PC-9 (cell line): ENCODE results near the gene ATP7A. TPM values are rescaled to one million over a fixed set of nuclear protein-coding genes. Genes with fewer than 3 reads are reported as not detected.

ENCODE experiments used
- BruUV-seq: library from RNA; stranded (reverse); fragments of 400-500 nt; replicated peaks from 2 replicates; lab custom pipeline; 2021; lab: Mats Ljungman, UMichigan
- CTCF ChIA-PET: fragments of 300-600 bp; sonication (Branson Sonifier 250); formaldehyde crosslinking; loops from one replicate; lab custom pipeline; 2022; ENCODE audit warnings: antibody characterized with exemption; lab: Charles Lee
- POLR2A ChIA-PET: fragments of 300-600 bp; sonication (Branson Sonifier 250); formaldehyde crosslinking; loops from one replicate; lab custom pipeline; 2022; ENCODE audit warnings: antibody characterized with exemption; ENCODE audit not compliant: unreplicated experiment; lab: Charles Lee
- DNase-seq, 2 experiments: peaks; one replicate each; pipeline versions ENCODE4 v3.0.0 to v3.0.0-alpha.2; 2015 to 2022; ENCODE audit warnings: mixed read lengths in 1 of 2
- H2AFZ ChIP-seq: fragments of 200-600 bp; sonication (generic); 2 replicates; pipeline ENCODE4 v1.8.1; 2017; ENCODE audit warnings: antibody characterized with exemption
- H3F3A ChIP-seq: fragments of 200-600 bp; sonication (generic); 2 replicates; pipeline ENCODE4 v1.8.1; 2017; ENCODE audit warnings: antibody characterized with exemption, mild to moderate bottlenecking, low read depth; ENCODE audit not compliant: insufficient read depth
- H3K27ac ChIP-seq: fragments of 200-600 bp; sonication (generic); 2 replicates; pipeline ENCODE4 v1.6.1; 2016; ENCODE audit warnings: mixed run types
- H3K27me3 ChIP-seq: fragments of 200-600 bp; sonication (generic); 2 replicates; pipeline ENCODE4 v1.6.1; 2016; ENCODE audit warnings: low read depth, mixed run types; ENCODE audit not compliant: insufficient read depth
- H3K36me3 ChIP-seq: fragments of 200-600 bp; sonication (generic); 2 replicates; pipeline ENCODE4 v1.6.1; 2016; ENCODE audit warnings: low read depth, mixed run types
- H3K4me1 ChIP-seq: fragments of 200-600 bp; sonication (generic); replicated peaks from 2 replicates; pipeline ENCODE4 v1.6.1; 2016; ENCODE audit warnings: mixed run types; ENCODE audit not compliant: insufficient read depth
- H3K4me2 ChIP-seq: fragments of 200-600 bp; sonication (generic); 2 replicates; pipeline ENCODE4 v1.6.1; 2017; ENCODE audit warnings: mixed run types
- H3K4me3 ChIP-seq: fragments of 200-600 bp; sonication (generic); 2 replicates; pipeline ENCODE4 v1.6.1; 2016; ENCODE audit warnings: mixed run types
- H3K79me2 ChIP-seq: fragments of 200-600 bp; sonication (generic); 2 replicates; pipeline ENCODE4 v1.6.1; 2017; ENCODE audit warnings: low read depth, mixed run types
- H3K9me2 ChIP-seq: fragments of 200-600 bp; sonication (generic); 2 replicates; pipeline ENCODE4 v1.8.1; 2017; ENCODE audit warnings: mild to moderate bottlenecking; ENCODE audit not compliant: insufficient read depth
- H3K9me3 ChIP-seq: fragments of 200-600 bp; sonication (generic); 2 replicates; pipeline ENCODE4 v1.8.1; 2016; ENCODE audit warnings: low read depth; ENCODE audit not compliant: insufficient read depth
- H4K20me1 ChIP-seq: fragments of 200-600 bp; sonication (generic); 2 replicates; pipeline ENCODE4 v1.8.1; 2017; ENCODE audit not compliant: insufficient read depth
- CTCF ChIP-seq: fragments of 200-600 bp; sonication (generic); conservative IDR thresholded peaks from 2 replicates; pipeline ENCODE4 v1.6.1; 2017; ENCODE audit warnings: mixed run types, antibody characterized with exemption, mild to moderate bottlenecking, moderate library complexity
- EZH2 ChIP-seq: fragments of 200-600 bp; sonication (generic); IDR thresholded peaks from 2 replicates; pipeline ENCODE4 v1.8.0; 2017; ENCODE audit warnings: antibody characterized with exemption, low read depth
- intact Hi-C: fragments of 100-400 bp; cut with micrococcal nuclease; formaldehyde crosslinking; loops from one replicate; pipeline ENCODE4 v1.10.0; 2022; ENCODE audit not compliant: unreplicated experiment
- total RNA-seq: library from RNA; stranded (reverse); gene quantifications from 2 replicates; pipeline ENCODE4 v1.2.3, GENCODE V29; 2021

The ATP7A gene
- total RNA-seq, 1 experiment from 2014 or later, result 13.8 TPM

- CTCF ChIA-PET, result no interaction called here
- TF ChIP-seq CTCF (no peak), EZH2 (no peak)
- Histone ChIP-seq H4K20me1 (no peaks in the 10 kb centered on the region), H2AFZ (no peak overlapping the region), H3K36me3 (no peaks in the 10 kb centered on the region), H3K4me3 (no peak overlapping the region), H3F3A (no peaks in the 10 kb centered on the region; the same call in 1 of the 2 replicates), H3K27me3 (no peaks in the 10 kb centered on the region), H3K9me3 (no peaks in the 10 kb centered on the region), H3K79me2 (no peaks in the 10 kb centered on the region), H3K4me2 (no peak overlapping the region), H3K4me1 (peaks cover 5% of the 10 kb centered on the region), H3K27ac (no peak overlapping the region), H3K9me2 (no peaks in the 10 kb centered on the region)
- DNase-seq, result no peak
- POLR2A ChIA-PET, result no interaction called here
- intact Hi-C loops, result loop anchor here (5.0 kb wide), 1 partner anchor 1470 kb away; no protein-coding TSS in a partner anchor
- BruUV-seq, result no TSS peak
Observed at GRCh38 chrX:78027798-78028197, 117.3 kb downstream of the ATP7A start.

- TF ChIP-seq CTCF (peak; percentile 77), EZH2 (no peak)
- intact Hi-C loops, result loop anchor here (5.0 kb wide), 1 partner anchor 1472 kb away; no protein-coding TSS in a partner anchor
- DNase-seq, result peak; percentile 35 to 37
- Histone ChIP-seq H3K9me3 (no peaks in the 10 kb centered on the region), H3F3A (no peaks in the 10 kb centered on the region; the same call in 1 of the 2 replicates), H3K4me3 (no peak overlapping the region), H3K4me1 (peaks cover under 1% of the 10 kb centered on the region; the same call in 1 of the 2 replicates), H4K20me1 (no peaks in the 10 kb centered on the region), H3K9me2 (no peaks in the 10 kb centered on the region), H3K27ac (no peak overlapping the region), H3K27me3 (no peaks in the 10 kb centered on the region), H3K4me2 (no peak overlapping the region), H3K79me2 (no peaks in the 10 kb centered on the region), H3K36me3 (no peaks in the 10 kb centered on the region), H2AFZ (no peak overlapping the region)
- CTCF ChIA-PET, result interaction anchor here (1.1 kb wide), 1 partner anchor 120 kb away, joined by 3 read pairs; no protein-coding TSS in a partner anchor
- POLR2A ChIA-PET, result interaction anchor here (0.7 kb wide), 1 partner anchor 31 kb away, joined by 3 read pairs; no protein-coding TSS in a partner anchor
- no TSS peak for BruUV-seq
Observed at GRCh38 chrX:78029663-78030062, 119.2 kb downstream of the ATP7A start.

- intact Hi-C loops, result no loop called here
- no peak for DNase-seq
- no peaks in the 10 kb centered on the region for H3K4me1 ChIP-seq
- POLR2A ChIA-PET, result no interaction called here
- H3K36me3 ChIP-seq, result no peaks in the 10 kb centered on the region
- no peak overlapping the region for H3K4me2 ChIP-seq
- no peak overlapping the region for H2AFZ ChIP-seq
- no peaks in the 10 kb centered on the region for H4K20me1 ChIP-seq
- no peak overlapping the region for H3K27ac ChIP-seq
- no peaks in the 10 kb centered on the region for H3K9me2 ChIP-seq
- BruUV-seq, result no TSS peak
- no peaks in the 10 kb centered on the region for H3K27me3 ChIP-seq
- TF ChIP-seq EZH2 (no peak), CTCF (no peak)
- CTCF ChIA-PET, result no interaction called here
- H3F3A ChIP-seq, result no peaks in the 10 kb centered on the region
- H3K79me2 ChIP-seq, result no peaks in the 10 kb centered on the region
- no peaks in the 10 kb centered on the region for H3K9me3 ChIP-seq
- no peak overlapping the region for H3K4me3 ChIP-seq
Observed at GRCh38 chrX:78035061-78035460, 124.6 kb downstream of the ATP7A start.
